NCI-H1105 (cell line): ENCODE results near the gene HSFX3.
"Not testable (repeated sequence)": the region's sequence is repeated elsewhere in the genome, so short reads cannot be mapped to it uniquely, and the experiment has no call there.

Source experiments
- DNase-seq: peaks from one replicate; lab custom pipeline; 2025; lab: John Stamatoyannopoulos, UW

Gene HSFX3

DNA sequence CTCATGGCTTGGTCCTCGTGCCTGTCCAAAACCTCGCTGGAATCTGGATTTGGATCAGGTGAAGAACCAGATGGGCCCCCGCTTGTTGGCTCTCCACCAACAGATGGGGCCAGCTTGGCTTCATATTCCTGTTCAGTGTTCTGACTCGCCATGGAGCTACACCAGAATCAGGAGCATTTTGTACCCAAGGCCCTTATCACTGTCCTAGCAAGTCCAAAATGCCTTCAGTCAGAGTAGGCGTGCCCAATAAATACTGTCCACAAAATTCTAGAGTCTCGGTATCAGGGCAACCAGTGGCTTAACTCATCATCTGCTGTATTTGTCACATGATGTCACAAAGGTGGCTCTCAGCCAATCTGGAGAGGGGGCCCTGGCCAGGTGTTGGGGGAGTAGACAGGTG lies at the start of gene HSFX3:
TSS of gene HSFX3 (minus strand) at position 224 of the 400 bp plus-strand sequence. CDS start at position 152, 72 bp downstream.
- not testable (repeated sequence) for DNase-seq

DNA sequence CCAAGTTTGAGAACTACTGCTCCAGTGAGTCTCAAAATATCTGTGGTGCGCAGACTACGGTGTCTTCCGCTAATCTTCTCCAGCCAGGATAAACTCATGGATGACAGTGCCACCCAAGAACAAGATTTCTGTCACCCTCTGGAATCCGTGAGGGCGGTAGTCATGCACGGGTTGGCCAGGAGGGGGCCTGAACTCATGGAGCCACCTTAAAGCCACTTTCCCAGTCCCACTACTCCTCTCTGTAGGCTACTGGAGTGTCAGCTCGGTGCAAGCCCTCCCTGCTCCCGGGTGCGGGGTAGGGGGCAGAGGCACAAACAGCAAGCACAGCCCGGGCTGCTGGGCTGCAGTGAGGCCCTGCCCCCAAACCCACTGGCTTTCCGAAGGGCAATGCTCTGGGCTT lies 48.9 kb upstream of the HSFX3 start:
- DNase-seq, result not testable (repeated sequence)

- not testable (repeated sequence) for DNase-seq
Measured at GRCh38 chrX:149595943-149596342, 46.2 kb upstream of the HSFX3 start.

DNA sequence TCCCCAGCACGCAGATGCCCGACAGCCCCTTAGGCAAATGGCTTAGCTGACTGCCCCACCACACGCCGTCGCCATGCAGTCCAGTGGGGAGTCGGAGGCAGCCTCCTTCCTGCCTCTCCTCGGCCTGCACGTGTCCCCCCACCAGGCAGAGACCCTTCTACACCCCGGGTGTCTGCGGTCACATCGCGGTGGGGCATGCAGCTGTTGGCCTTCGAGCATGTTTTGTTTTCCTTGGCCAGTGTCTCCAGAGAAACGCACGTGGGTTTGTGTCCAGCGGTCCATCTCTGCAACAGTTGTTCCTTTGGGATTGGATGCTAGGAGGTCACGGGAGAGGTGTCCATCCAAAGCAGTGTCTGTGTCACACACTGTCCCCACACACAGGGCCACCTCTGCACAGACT lies 45.5 kb upstream of the HSFX3 start, which contains the start of gene HSFX2:
TSS of gene HSFX2 (minus strand) at position 101 of the 400 bp plus-strand sequence. CDS start 614 bp downstream, outside the sequence.
- not testable (repeated sequence) for DNase-seq

- DNase-seq, result not testable (repeated sequence)
Measured at GRCh38 chrX:149590993-149591392, 41.3 kb upstream of the HSFX3 start.

- not testable (repeated sequence) for DNase-seq
Measured at GRCh38 chrX:149587359-149587758, 37.6 kb upstream of the HSFX3 start, which contains the start of gene MAGEA9B. Gene MAGEA9B (minus strand): TSS chrX:149587459. CDS start chrX:149583179, 4,280 bp downstream.

DNA sequence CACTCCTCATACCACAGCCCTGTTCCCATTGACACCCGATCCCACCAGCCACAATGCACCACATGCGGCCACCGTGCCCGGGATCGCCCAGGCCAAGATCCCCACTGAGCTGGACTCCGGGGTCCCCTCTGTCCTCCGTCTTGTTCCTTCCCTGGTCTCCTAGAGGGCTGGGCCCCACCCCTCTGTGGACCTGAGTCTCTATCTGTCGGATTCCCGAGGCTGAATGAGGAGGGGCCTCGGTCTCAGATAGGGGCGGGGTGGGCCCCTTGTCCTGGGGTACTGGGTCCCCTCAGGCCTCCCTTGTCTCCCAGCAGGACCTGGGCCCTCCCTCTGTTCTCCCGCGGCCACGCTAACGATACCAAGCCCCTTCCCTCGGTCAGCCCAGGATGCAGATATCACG lies 35.9 kb upstream of the HSFX3 start:
- not testable (repeated sequence) for DNase-seq

GRCh38 chrX:149573456-149573855 lies 23.7 kb upstream of the HSFX3 start:
- not testable (repeated sequence) for DNase-seq

- no peak for DNase-seq
Measured at GRCh38 chrX:149572743-149573142, 23.0 kb upstream of the HSFX3 start.

DNA sequence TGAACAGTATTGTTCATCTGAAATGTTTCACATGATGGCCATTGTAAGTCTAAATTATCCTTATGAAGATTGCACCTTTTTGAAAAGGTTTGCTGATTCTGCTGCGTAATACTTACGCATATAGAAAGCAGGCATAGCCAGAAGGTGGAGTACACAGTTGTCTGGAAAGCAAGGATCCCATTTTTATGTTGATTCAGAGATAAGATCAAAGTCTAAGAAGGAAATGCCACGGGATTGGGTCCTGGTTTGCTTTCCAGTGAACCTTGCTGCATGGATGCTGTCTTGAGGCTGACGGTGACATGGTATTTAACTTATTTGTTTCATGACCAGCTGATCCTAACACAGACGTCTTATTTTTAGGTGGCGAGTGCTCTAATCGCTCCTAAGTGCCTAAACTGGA lies 22.0 kb upstream of the HSFX3 start:
- DNase-seq, result no peak

DNA sequence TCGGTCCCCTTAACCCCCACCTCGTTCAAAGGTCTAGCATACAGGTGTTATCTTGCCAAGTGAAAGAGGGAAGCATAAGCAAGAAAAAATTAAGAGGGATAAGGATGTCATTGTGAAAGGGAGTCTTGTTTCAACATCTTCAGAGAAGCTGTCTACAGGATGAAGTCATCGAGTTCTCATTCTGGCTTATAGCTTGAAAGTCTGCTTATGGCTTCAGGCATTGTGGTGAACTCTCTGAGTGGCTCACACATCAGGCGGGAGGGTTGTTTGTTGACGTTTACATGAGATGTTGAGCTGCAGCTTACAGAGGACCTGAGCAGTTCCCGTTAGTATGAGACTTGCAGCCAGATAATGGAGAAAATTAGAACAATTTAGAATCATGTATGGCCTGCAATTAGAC lies 20.9 kb upstream of the HSFX3 start:
- DNase-seq, result no peak

GRCh38 chrX:149569770-149570169 lies 20.0 kb upstream of the HSFX3 start:
- no peak for DNase-seq

GRCh38 chrX:149568701-149569296 lies 19.1 kb upstream of the HSFX3 start:
- DNase-seq, result peak; percentile 27

- no peak for DNase-seq
Measured at GRCh38 chrX:149567621-149568417, 18.1 kb upstream of the HSFX3 start.

DNA sequence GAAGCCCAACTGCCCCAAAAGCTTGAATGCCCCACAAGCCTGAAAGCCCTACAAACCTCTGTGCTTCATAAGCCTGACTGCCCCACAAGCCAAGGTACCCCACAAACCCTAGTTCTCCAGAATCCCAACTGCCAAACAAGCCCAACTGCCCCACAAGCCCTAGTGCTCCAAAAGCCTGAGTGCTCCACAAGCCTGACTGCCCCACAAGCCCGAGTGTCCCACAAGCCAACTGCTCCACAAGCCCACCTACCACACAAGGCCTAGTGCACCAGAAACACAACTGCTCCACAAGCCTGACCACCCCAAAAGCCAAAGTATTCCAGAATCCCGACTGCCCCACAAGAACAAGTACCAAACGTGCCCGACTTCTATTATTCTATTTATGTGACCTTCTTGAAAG lies 13.6 kb upstream of the HSFX3 start:
- no peak for DNase-seq

DNA sequence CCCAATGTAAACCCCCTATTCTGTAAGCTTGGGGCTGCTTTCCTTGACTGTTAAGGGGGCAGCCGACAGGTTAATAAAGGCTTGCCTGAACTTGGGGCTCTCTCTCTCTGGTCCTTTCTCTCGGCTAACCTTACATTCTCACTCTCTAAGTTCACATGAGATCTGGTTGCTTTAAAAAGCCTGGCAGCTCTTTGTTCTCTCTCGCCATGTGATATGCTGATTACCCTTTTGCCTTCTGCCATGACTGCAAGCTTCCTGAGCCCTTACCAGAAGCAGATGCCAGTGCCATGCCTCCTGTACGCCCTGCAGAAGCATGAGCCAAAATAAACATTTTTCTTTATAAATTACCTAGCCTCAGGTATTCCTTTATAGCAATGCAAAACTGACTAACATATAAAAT lies 5.5 kb upstream of the HSFX3 start:
- not testable (repeated sequence) for DNase-seq

DNA sequence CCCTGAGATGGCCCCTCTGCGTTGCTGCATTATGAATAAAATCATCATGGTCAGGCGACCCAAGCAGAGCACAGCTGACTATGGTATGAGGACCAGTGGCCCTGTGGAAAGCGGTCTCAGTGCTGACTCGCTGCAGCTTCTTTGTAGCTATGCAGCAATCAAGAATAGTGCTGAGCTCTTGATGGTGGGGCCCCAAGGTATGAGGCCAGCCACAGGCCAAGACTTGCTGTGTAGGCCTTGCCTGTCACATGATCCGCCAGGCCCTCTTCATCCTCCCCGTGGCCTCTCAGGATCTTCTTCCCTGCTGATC lies 2.2 kb upstream of the HSFX3 start:
- DNase-seq, result not testable (repeated sequence)

GRCh38 chrX:149551245-149551938 lies 1.7 kb upstream of the HSFX3 start:
- DNase-seq, result not testable (repeated sequence)

DNA sequence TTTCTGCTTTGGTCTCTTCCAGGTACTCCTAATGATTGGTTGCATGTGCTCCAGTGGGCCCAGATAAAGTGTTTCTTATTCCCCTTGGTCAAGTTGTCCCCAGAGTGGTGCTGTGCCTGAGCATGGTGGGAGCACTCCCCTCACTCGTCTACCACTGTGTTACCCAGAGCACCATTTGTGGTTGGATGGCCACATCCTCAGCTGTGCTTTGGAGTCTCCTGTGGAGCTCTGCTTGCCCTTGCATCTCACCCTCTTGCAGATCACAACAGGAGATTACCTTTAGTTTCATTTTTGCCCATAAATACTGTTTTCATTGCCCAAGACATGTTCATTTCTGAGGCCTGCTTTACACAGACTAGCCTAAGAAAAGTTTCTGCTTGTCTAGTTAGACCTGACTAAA lies 730 bp upstream of the HSFX3 start:
- not testable (repeated sequence) for DNase-seq

DNA sequence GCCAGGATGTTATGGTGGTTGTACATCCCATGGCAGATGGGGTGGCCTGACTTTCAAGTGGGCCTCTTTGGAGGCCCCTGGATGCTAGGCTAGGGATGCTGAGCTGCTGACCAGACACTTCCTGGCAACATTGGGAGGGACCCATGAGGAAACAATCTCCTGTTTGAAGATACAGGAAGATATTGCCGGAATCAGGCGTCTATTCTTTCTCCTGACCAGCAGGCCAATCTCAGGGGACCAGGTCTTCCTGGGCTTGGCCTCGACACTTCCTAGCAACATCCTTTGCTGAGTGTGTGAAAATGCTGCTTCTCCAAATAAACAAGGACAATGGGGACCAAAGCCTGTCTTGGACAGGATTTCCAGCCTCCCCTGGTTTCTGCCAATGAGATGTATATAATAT lies 1.9 kb downstream of the HSFX3 start:
- DNase-seq, result not testable (repeated sequence)

GRCh38 chrX:149546962-149547361 lies 2.8 kb downstream of the HSFX3 start:
- DNase-seq, result not testable (repeated sequence)
